GM21528 (cell line): ENCODE results near the gene ARRB2.

Source experiments
- ATAC-seq: cut with Tn5 transposase; IDR thresholded peaks from one replicate; pipeline ENCODE4 v1.9.1; 2021; ENCODE audit warnings: mild to moderate bottlenecking, moderate library complexity; ENCODE audit not compliant: unreplicated experiment, low FRiP score

Gene ARRB2

DNA sequence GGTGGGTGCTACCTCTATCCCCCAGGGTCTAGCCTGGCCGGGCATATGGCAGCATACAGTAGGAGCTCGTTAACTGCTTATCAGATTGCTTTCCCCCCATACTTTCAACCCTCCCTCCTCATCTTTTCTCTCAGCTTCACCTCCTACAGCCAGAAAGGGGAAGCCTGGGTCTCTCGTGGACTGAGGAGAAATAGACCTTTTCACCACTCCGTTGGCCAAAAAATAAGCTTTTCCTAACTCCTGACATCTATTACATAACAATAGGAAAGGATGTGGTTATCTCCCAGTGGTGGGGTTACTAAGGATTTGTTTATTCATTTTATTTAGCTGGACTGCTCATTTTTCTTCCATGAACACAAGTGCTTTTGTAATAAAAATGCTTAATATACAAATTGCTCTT lies 38.3 kb downstream of the ARRB2 start:
- ATAC-seq = no peak

DNA sequence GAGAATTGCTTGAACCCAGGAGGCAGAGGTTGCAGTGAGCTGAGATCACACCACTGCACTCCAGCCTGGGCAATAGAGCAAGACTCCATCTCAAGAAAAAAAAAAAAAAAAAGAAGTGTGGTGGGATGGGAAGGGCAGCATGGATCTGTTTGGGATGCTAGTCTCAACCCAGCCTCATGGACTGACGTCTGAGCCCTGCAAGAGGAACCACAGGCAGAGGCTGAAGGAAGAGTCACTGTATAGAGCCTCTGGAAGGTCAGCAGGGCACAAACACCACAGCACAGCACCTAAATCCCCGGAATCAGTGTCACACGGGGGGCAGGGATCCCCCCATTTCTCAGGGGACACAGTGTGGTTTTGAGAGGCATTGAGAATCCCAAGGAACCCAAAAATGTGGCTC lies 40.2 kb downstream of the ARRB2 start:
- ATAC-seq = no peak

DNA sequence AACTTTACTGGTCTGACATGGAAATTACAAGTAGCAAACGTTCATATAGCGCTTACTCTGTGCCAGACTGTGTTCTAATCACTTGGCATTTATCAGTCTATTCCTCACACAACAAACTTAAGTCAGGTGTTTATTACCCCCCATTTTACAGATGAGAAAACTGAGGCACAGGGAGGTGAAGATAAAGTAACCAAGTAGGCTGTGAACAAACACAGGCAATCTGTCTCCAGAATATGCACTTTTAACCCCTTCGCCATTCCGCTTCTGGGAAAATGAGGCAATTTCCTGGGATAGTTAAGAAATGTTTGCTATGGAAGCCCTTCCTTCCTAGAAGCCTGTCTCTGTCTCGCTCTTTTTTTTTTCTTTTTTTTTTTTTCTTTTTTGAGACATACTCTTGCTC lies 41.5 kb downstream of the ARRB2 start:
- ATAC-seq = no peak

DNA sequence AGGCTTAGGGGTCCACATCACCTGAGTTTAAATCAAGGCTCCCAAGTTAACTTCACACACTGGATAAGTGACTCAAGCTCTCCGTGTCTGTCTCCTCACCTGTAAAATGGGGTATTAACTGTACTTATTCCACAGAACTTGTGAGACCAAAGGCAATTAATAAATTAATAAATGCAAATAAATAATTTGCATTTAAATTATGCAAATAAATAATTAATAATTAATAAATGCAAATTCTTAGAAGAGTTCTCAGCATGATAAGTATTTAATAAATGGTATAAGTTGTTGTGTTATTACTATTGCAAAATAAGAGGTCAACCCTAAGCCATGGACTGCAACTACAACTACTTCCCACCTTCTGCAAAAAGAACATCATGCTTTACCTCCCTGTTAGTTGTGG lies 43.0 kb downstream of the ARRB2 start:
- ATAC-seq = no peak

DNA sequence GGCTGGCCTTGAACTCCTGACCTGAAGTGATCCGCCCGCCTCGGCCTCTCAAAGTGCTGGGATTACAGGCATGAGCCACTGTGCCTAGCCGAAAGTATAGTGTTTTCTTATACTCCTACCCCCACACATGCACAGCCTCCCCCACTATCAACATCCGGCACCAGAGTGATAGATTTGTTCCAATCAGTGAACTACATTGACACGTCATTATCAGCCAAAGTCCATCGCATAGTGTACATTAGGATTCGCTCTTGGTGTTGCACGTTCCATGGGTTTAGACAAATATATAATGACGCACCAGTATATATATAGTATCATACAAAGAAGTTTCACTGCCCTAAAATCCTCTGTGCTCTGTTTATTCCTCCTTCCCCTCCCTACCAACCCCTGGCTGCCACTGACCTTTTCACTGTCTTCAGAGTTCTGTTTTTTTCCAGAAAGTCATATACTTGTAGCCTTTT lies 49.4 kb downstream of the ARRB2 start:
- no peak for ATAC-seq

DNA sequence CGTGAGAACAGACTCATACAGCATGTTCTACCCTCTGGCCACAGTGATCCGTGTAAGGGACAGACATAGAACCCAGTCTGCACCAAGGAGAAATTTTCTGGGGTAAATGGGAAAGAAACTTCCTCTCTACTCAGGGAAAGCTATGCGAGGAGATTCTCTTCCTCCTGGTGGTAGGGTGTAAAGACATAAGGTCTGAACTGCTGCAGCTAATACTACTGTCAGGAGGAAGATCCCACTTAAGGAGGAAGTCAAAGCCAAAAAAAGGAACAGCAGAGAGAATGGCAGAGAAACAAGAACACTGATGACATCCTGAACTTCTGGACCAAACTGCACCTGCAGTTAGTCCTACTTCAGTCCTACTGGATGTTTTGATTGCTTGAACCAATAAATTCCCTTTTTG lies 54.2 kb downstream of the ARRB2 start:
- no peak for ATAC-seq

DNA sequence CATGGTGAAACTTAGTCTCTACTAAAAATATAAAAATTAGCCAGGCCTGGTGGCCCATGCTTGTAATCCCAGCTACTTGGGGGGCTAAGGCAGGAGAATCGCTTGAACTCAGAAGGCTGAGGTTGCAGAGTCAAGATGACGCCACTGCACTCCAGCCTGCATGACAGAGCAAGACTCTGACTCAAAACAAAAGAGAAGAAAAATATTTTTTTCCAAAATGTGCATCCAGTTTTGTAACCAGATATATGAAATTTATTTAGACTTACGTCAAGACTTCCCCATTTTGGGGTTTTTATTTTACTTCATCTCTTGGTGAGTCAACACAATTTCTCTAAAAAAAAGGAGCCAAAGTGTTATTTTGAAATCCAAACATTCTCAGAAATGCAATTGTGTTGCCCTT lies 55.8 kb downstream of the ARRB2 start:
- no peak for ATAC-seq

DNA sequence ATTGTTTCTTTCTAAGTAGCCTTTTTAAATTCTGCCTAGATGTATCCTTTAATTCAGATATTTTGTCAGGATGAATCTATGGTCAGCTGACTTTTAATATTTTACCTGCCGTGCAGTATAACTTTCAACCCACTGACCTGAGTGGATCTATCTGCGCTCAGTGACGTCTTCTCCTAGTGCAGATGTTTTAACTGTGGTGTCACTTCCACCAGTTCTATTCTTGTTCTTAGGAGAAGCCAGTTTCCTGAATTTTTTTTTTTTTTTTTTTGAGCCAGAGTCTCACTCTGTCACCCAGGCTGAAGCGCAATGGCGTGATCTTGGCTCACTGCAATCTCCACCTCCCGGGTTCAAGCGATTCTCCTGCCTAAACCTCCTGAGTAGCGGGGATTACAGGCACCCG lies 56.3 kb downstream of the ARRB2 start:
- ATAC-seq = no peak

DNA sequence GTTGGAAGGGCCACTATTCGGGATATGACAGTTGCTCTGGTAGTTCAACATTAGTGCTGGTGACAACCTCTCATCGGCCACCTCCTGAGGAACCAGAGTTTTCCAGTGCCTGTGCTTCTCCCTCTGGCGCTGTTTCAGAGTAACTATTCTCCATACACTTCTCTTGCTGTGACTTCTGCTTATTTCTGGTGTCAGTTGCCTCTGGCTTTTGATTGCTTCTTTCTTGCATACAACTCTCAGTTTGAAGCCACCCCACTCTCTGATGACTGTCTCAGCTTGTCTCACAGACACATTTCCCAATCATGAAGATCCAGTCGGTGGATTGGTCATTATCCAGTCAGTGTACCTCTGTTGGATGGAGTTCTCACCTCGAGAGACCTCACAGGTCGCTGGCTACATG lies 57.9 kb downstream of the ARRB2 start:
- ATAC-seq = no peak

DNA sequence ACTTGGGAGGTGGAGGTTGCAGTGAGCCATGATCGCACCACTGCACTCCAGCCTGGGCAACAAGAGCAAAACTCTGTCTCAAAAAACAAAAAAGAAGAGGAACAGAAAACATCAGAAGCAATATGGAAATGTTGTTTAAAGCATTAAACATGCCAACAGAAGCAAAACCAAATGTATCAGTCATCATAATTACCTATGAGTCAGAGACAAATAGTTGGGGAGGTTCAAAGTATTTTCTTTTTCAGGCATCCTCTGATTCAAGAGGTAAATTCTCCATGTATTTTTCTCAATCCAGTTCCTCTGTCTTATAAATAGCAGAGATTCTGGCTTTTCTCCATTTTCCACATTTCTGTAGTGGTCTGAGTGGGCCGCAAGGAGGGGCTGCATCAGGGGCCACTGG lies 59.2 kb downstream of the ARRB2 start:
- no peak for ATAC-seq
